Stimulated activated CD8-positive, alpha-beta memory T cell treated with anti-CD3 and anti-CD28 coated beads, Interleukin-15, amount 100 ng/mL, for 4 hours (primary cell): ENCODE data around the gene NUDT4.
"Not testable (repeated sequence)": the region's sequence is repeated elsewhere in the genome, so short reads cannot be mapped to it uniquely, and the experiment has no call there.

Experiments used
- DNase-seq, 2 donors: peaks; one replicate each; pipeline ENCODE4 v3.0.0-alpha.2; 2020; ENCODE audit warnings: low read depth in 2 of 2

NUDT4 gene

DNA sequence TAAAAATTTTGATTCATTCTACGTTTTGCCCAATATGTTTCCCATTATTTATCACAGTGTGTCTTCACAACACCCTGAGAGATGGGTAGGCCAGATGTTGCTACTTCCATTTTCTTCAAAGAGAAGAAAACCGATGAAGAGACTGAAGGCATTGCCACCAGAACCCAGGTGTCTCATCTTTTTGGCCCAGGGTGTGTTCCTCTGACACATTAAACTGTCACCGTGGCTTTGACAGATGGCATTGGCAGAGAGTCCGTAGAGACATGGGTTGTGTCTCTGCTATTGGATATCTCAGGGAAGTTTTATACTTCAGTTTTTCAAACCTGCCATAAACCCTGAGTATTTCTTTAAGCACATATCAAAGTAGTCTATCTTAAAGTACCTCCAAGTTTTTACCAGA is 11.3 kb upstream of the NUDT4 start:
- no peak for DNase-seq

DNA sequence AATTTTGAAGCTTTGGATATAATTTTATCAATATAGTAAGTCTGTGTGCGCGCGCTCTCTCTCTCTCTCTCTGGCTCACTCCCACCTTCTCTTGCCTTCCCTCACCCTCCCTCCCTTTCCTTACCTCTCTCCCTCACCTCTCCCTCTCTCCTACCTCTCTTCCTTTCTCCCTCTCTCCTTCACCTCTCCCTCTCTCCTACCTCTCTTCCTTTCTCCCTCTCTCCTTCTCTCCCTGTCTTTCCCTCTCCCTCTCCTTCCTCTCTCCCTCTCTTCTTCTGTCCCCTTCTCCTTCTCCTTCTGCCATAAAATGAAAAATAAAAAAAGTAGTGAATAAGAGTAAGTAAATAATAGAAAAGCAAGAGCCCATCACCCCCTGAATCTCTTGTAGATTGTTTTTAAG is 9.0 kb upstream of the NUDT4 start:
- DNase-seq: no peak

DNA sequence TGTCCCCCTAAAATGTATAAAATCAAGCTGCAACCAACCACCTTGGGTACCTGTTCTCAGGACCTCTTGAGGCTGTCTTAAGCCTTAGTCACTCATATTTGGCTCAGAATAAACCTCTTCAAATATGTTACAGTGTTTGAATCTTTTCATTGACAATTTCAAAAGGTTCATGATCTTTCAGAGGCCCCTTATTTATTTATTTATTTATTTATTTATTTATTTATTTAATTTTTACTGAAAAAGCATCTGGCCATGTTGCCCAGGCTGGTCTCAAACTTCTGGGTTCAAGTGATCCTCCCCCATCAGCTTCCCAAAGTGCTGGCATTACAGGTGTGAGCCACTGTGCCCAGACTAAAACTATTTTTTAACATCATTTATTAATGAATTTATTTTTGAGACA is 8.2 kb upstream of the NUDT4 start:
- DNase-seq: no peak

DNA sequence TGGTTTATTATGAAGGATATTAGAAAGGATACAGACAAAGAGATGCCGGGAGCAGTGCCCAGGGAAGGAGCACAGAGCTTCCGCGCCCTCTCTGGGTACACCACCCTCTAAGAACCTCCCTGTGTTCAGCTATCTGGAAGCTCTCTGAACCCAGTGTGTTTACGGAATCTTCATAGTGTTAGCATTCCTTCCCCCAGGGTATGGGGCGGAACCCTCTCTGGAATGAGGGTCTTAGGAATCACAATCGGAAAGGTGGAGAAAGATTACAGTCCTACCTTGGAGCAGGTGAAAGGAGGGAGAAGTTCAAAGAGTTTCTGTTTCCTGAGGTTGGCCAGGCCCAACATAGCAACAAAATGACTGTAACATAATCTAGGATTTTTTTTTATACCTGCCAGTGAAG is 6.8 kb upstream of the NUDT4 start:
- no peak for DNase-seq

DNA sequence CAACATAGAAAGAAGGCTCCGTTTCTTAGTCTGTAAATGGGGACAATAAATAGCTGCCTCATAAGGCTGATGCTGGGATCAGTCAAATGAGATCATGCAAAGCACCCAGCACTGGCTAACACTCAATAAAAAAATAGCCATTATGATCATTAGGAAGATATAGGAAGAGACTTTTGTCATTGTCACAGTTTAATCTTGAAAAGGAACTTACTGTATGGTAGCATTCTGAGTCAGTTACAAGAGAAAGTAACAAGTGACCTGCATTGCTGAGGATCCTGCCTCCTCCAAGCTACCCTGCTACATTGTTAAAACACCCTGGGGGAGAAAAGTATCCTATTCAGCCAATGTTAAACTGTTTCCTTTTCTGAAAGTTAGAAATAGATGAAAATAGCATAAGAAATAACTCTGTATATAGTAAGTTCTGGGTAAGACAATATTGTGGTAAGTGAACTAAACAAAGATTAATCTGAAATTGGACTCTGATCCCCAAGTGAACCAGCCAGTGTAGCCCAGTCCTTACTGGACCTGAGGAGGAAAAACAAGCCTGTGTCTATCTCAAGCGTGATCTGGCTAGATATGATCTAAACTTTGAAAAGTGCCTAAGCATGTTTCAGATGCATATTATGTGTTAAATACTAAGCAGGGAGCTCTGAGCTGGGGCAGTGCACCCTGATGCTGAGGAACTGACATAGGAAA is 3.6 kb upstream of the NUDT4 start:
- DNase-seq: no peak

DNA sequence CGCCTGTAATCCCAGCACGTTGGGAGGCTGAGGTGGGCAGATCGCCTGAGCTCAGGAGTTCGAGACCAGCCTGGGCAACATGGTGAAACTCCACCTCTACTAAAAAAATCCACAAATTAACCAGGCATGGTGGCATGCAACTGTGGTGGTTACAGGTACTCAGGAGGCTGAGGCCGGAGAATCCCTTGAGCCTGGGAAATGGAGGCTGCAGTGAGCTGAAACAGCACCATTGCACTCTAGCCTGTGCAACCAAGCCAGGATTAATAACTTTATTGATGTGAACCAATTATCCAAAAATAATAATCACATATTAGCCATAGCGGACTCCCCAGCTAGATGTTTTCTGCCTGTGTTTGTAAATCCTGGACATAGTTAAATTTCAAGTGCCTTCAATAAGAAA is 1.8 kb upstream of the NUDT4 start:
- no peak for DNase-seq

DNA sequence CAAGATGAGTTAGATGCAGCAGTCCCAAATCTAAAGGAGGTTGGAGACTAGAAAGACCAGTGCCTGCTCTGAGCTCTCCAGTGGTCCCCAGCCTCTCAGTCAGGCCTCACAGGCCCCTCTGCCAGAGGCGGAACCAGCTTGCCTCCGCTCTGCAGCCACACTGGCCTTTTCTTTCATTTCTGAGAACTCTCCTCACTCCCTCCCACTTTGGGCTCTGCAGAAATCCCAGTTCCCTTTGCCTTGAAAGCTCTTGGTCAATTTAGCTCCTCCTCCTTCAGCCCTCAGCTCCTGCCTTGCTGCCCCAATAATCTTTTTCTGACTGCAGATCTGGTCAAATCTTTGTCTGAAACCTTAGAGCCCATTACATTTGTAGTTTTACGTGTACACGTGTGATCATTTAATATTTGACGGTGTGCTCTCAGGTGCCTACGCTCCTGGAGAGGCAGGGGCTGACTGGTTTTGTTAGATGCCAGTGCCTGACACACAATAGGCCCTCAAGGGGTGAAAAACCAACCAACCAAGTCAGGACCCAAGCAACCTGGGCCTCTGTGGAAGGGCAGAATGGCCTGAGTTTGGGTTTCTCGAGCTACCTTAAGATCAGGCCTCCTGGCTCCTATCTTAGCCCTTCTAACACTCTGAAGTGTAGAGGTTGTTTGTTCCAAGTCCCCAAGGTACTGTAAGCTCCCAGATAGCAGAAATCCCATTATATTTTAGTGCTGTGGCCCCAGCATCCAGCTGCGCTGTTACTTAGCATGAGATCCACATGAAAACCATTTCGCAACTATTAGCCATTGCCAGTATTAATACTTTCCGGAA is 1.1 kb upstream of the NUDT4 start:
- no peak for DNase-seq

DNA sequence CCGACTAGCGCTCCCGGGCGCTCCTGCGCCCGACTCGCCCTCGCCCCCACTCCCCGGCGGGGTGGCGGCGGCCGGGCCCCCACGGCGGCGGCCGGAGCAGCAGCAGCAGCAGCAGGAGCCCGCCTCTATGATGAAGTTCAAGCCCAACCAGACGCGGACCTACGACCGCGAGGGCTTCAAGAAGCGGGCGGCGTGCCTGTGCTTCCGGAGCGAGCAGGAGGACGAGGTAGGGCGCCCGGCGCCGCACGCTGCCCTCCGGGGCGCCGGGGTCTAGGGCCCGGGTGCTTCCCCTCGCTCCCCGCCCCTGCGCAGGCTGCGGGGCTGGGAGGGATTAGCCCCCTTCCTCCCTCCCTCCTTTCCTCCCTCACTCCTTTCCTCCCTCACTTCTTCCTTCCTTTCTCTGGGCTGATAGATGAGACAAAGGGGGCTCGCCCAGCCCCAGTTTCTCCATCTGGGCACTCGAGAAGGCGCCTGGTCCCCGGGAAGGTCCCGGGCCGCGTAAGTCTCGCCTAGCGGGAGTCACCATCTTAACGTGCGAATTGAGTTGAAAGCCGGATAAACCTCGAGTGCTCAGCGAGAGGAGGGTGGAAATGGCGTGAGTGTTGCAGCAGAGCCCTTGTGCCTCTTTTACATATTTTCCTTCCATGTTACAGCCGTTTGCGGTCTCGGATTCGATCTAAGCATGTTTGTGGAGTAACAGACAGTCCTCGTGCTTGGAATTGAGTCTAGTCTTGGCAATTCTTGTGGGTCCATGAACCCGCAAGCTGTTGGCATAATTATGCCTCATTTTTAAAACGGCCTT is 672 bp downstream of the NUDT4 start:
- peak; percentile 20 to 26 for DNase-seq

DNA sequence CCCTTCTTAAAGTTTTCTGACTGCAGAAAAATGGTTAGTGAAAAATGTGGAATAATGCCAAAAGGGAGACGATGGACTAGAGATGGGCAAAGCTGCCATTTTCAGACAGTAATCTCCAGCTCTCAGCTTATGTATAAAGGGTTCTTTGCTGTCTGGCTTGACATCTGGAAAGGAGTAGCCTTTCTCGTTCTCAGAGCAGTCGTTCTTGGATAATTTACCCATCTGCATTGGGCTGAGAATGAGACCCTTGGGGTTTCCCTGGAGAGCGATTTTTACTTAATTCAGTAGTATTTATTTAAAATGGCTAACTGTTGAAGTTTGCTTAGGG is 1.2 kb downstream of the NUDT4 start:
- no peak for DNase-seq

DNA sequence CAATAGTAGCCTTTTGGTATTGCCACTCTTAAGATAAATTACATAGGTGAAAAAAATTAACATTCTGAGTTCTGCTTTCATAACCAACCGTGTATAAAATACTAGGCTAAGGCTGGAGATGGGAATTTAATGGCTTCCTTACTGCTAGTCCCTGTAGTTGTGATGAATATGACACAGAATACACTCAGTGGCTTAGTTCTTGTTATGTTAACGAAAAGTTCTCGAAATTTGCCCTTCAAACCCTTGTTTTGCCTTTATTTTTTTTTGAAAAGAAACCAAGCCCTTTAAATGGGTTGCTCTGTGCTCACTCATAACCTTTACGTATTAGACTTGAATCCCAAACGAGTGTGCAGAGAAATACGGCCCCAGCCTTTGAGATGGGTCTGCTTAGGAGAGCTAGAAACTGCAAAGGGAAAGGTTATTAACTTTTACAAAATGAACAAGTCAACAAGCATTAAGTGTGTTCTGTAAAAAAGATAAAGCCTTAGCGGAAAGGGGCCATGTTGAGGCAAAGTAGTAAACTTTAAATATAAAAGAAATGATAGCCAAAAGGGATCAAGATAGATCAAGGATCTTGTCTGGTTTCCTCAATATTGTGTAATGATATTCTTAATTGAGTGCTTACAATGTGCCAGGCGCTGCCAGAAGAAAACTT is 1.7 kb downstream of the NUDT4 start:
- DNase-seq: no peak

DNA sequence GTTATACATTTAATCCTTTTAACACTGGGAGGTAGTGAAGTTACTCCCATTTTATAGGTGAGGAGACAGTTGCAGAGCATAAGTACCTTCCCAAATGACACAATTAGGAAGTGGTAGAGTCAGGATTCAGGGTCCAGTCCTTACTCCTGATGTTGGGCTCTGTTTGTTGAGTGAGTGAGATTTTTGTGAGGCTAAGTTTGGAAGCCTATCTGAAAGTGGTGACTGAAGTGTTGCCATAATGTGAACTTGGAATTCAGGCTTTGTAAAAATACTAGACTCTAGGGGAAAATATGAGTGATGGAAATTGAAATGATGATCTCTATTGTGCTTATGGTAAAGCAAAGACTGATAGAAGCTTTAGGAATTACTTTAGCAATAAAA is 2.2 kb downstream of the NUDT4 start:
- DNase-seq: no peak

DNA sequence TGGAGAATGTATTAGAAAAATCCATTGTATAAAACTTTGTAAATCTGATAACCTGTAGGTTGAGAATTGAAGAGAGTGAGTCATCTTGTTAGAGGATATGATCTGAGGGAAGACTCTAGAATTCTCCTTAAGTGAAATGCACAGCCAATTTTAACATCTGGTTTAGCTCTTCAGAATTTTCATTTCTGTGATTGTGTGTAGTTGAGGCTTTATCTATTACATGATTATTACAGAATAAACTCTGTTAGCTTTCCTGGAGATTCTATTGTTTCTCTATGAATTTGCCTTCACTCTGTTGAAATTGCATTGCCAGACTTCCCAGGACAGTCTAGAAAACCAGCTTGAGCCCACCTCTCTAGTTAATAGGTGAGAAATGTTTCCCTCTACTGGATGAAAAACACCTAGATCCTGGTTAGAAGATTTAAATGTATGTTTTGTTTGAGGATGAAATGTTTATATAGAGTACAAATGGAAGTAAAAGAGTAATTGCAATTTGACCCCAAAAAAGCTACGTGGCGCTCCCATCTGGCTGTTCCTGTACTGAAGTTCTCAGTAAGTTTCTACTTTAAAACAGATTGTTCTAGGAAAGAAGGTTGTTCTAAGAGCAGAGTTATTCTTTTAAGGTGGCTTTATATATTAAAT is 2.9 kb downstream of the NUDT4 start:
- no peak for DNase-seq

DNA sequence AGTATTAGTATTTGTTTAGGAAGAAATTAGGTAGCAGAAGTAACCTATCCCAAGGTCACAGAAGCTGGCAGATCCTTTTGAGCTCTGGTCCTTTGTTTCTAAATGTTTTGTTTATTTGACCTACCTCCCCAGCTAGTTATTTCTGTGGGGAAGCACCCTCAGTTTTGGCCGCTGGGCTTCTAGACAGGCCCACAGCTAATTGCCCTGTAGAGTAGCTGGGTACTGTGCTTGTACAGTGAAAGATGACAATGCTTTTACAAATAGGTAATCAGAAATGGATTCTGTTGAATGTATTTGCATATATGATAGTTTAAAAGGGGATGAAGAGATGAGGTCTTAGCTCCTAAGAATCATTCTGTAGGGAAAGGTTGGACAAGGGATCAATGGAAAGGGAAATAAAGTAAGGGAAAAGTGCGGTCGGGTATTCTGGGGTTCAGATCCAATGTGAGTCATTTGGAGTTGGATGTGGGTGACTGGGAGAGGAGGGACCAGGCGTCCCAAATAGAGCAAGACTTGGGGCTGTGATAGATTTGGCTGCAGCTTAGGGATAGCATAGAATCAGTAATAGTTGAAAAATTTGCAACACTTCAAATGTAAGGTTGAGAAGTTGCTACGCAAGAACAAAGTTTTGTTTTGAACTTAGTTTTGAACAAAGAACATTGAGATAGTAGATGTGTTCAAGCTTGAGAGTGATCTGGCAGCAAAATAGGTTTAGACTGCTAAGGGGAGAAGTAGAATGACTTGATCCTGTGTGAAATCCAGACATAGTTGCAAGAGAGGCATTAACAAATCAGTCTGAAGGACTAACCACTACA is 3.6 kb downstream of the NUDT4 start:
- no peak for DNase-seq

DNA sequence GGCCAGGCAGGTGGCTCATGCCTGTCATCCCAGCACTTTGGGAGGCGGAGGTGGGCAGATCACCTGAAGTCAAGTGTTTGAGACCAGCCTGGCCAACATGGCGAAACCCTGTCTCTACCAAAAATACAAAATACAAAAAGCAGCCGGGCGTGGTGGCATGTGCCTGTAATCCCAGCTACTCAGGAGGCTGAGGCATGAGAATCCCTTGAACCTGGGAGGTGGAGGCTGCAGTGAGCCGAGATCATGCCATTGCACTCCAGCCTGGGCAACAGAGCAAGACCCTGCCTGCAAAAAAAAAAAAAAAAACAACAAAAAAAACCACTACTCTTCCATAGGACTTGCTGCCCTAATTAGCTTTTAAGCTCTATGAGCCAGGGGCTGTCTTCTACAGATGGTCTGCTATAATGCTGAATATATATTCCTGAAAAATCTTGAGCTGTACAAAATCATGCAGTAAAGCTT is 4.3 kb downstream of the NUDT4 start:
- DNase-seq: not testable (repeated sequence)

DNA sequence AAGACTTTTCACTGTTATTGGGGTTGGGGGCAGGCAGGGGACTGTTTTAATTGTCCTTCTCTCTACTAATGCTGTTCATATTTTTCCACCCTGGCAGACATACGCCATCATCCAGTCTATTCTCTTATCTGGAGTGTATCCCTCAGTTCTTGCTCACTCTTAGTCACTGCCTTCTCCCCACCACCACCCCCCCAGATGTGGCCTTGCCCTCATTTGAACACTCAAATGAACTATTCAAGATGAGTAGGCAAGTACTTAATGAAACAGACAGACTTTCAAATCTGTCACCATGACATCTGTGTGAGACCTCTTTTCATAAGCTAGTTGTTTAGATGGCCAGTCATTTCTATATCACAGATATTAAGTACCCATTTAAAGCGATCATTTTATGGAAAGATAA is 10.1 kb downstream of the NUDT4 start:
- peak in 1 of 2 donors; percentile 4 for DNase-seq

DNA sequence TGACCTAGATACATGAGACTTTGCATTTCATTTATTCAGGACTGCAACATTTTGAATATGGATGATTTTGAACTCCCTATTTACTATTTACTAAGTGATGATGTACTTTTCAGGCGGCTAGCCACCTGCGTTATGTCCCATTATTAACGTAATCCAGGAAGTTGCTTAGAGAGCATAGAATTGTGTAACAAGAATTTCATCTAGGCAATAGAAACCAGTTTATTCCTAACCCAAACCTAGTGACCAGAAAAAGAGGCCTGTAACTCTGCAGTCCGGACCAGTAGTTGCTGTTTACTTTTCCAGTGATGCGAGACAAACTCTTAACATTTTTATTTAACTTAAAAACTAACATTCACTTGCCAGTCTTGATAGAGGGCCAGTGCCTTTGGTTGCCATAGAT is 12.3 kb downstream of the NUDT4 start:
- DNase-seq: no peak

DNA sequence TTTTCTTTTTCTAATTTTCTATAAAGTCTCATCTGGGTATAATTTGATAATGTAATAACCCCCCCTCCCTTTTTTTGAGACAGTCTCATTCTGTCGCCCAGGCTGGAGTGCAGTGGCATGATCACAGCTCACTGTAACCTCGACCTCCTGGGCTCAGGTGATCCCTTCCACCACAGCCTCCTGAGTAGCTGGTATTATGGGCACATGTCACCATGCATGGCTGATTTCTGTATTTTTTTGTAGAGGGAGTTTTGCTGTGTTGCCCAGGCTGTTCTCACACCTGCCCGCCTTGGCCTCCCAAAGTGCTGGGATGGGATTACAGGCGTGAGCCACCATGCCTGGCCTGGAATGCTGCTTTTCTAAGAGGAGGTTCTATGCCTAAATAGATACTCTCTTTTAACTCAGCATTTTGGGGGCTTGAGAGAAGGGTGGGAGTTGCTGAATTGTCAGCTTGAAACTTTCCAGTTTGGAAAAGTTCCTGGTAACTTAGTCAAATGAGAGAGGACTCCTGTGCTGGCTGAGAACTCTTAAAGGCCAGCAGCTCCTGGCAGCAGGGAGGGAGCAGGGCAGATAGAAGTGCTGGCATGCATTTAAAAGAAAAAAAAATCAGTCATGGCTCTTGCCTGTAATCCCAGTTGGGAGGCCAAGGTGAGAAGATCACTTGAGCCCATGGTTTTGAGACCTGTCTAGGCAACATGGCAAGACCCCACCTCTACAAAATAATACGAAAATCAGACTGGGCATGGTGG is 13.0 kb downstream of the NUDT4 start:
- no peak for DNase-seq

DNA sequence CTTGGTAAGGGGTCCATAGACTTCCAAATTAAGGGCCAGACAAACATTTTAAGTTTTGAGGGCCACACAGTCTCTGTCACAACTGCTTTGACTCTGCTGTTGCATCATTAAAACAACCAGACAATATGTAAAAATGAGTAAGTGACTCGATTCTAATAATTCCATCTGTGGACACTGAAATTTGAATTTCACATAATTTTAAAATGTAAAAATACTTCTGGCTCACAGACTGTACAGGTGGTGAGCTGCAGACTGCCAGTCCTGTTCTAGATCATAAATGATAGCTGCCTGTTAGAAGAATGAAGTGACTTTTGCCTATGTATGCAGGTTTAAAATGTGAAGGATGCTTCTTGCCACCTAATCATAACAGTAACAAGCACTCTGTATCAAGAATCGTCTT is 15.7 kb downstream of the NUDT4 start:
- no peak for DNase-seq

DNA sequence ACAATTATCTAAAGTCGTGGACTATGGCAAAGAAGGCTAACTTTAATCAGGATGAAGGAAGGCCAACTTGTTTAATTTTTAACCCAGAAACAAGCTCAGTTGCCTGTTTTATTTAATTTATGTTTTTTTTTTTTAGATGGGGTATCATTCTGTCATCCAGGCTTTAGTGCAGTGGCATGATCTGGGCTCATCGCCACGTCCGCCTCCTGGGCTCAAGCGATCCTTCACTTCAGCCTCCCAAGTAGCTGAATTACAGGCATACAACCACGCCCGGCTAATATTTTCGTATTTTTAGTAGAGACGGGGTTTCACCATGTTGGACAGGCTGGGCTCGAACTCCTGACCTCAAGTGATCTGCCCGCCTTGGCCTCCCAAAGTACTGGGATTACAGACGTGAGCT is 19.7 kb downstream of the NUDT4 start:
- no peak for DNase-seq
